ENCODE results near the gene NECAB2.

Gene NECAB2

GRCh38 chr16:83992624-83993023, 24.6 kb downstream of the NECAB2 start:
- DNase-seq (ENCODE audit: low read depth in 2 of 2) = no peak

GRCh38 chr16:83994087-83994486, 26.0 kb downstream of the NECAB2 start:
- DNase-seq (ENCODE audit: low read depth in 2 of 2) = no peak

- DNase-seq (ENCODE audit: low read depth in 2 of 2) = no peak
Observed at GRCh38 chr16:83994703-83995102, 26.7 kb downstream of the NECAB2 start.

- no peak for DNase-seq (ENCODE audit: low read depth in 2 of 2)
Observed at GRCh38 chr16:83995754-83996153, 27.7 kb downstream of the NECAB2 start.

- no peak for DNase-seq (ENCODE audit: low read depth in 2 of 2)
Observed at GRCh38 chr16:83996481-83997252, 28.6 kb downstream of the NECAB2 start.

GRCh38 chr16:83998091-83998490, 30.0 kb downstream of the NECAB2 start:
- DNase-seq (ENCODE audit: low read depth in 2 of 2) = no peak

GRCh38 chr16:84000989-84001642, 33.1 kb downstream of the NECAB2 start:
- DNase-seq (ENCODE audit: low read depth in 2 of 2) = no peak

- DNase-seq (ENCODE audit: low read depth in 2 of 2) = no peak
Observed at GRCh38 chr16:84001726-84002125, 33.7 kb downstream of the NECAB2 start.

- DNase-seq (ENCODE audit: low read depth in 2 of 2) = no peak
Observed at GRCh38 chr16:84003038-84003437, 35.0 kb downstream of the NECAB2 start.

GRCh38 chr16:84004442-84004841, 36.4 kb downstream of the NECAB2 start:
- no peak for DNase-seq (ENCODE audit: low read depth in 2 of 2)

GRCh38 chr16:84005391-84005790, 37.3 kb downstream of the NECAB2 start:
- no peak for DNase-seq (ENCODE audit: low read depth in 2 of 2)

- no peak for DNase-seq (ENCODE audit: low read depth in 2 of 2)
Observed at GRCh38 chr16:84007520-84007919, 39.5 kb downstream of the NECAB2 start.

GRCh38 chr16:84007965-84008364, 39.9 kb downstream of the NECAB2 start:
- no peak for DNase-seq (ENCODE audit: low read depth in 2 of 2)

- no peak for DNase-seq (ENCODE audit: low read depth in 2 of 2)
Observed at GRCh38 chr16:84009282-84009681, 41.2 kb downstream of the NECAB2 start.

GRCh38 chr16:84013787-84014569, 45.9 kb downstream of the NECAB2 start:
- peak; percentile 11 to 21 for DNase-seq (ENCODE audit: low read depth in 2 of 2)

GRCh38 chr16:84014570-84015327, 46.7 kb downstream of the NECAB2 start:
- DNase-seq (ENCODE audit: low read depth in 2 of 2) = no peak

- DNase-seq (ENCODE audit: low read depth in 2 of 2) = no peak
Observed at GRCh38 chr16:84015399-84015798, 47.4 kb downstream of the NECAB2 start.

- DNase-seq (ENCODE audit: low read depth in 2 of 2) = no peak
Observed at GRCh38 chr16:84016477-84016876, 48.4 kb downstream of the NECAB2 start.

GRCh38 chr16:84018710-84019109, 50.7 kb downstream of the NECAB2 start:
- no peak for DNase-seq (ENCODE audit: low read depth in 2 of 2)

GRCh38 chr16:84020353-84020752, 52.3 kb downstream of the NECAB2 start:
- no peak for DNase-seq (ENCODE audit: low read depth in 2 of 2)

- DNase-seq (ENCODE audit: low read depth in 2 of 2) = no peak
Observed at GRCh38 chr16:84021488-84021887, 53.4 kb downstream of the NECAB2 start.

- DNase-seq (ENCODE audit: low read depth in 2 of 2) = no peak
Observed at GRCh38 chr16:84022644-84023043, 54.6 kb downstream of the NECAB2 start.
